SK-N-SH treated with all-trans-retinoic acid at 6 μM for 48 hours (cell line): ENCODE measurements around the gene ARID1B.

Experiments used
- CSDC2 ChIP-seq: fragments of 250-450 bp; sonication (Bioruptor Pico); IDR thresholded peaks from 2 replicates; pipeline ENCODE4 v1.5.0; 2020; ENCODE audit warnings: mild to moderate bottlenecking, moderate library complexity
- TOX ChIP-seq: fragments of 250-450 bp; sonication (Bioruptor Pico); IDR thresholded peaks from 2 replicates; pipeline ENCODE4 v1.8.0; 2021; ENCODE audit warnings: mild to moderate bottlenecking, moderate library complexity, borderline replicate concordance
- TF ChIP-seq, protein P1 (sequence below): fragments of 250-450 bp; sonication (Bioruptor Pico); IDR thresholded peaks from 2 replicates; pipeline ENCODE4 v1.8.0; 2020; ENCODE audit warnings: mild to moderate bottlenecking, moderate library complexity, borderline replicate concordance
- TF ChIP-seq, protein P2 (sequence below): fragments of 250-450 bp; sonication (Bioruptor Pico); IDR thresholded peaks from 2 replicates; pipeline ENCODE4 v1.5.1; 2020; ENCODE audit warnings: low read depth, mild to moderate bottlenecking, moderate library complexity

- TF ChIP-seq, protein P1, sequence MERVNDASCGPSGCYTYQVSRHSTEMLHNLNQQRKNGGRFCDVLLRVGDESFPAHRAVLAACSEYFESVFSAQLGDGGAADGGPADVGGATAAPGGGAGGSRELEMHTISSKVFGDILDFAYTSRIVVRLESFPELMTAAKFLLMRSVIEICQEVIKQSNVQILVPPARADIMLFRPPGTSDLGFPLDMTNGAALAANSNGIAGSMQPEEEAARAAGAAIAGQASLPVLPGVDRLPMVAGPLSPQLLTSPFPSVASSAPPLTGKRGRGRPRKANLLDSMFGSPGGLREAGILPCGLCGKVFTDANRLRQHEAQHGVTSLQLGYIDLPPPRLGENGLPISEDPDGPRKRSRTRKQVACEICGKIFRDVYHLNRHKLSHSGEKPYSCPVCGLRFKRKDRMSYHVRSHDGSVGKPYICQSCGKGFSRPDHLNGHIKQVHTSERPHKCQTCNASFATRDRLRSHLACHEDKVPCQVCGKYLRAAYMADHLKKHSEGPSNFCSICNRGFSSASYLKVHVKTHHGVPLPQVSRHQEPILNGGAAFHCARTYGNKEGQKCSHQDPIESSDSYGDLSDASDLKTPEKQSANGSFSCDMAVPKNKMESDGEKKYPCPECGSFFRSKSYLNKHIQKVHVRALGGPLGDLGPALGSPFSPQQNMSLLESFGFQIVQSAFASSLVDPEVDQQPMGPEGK (CRISPR knock-in tag): no peak
- TF ChIP-seq, protein P2, sequence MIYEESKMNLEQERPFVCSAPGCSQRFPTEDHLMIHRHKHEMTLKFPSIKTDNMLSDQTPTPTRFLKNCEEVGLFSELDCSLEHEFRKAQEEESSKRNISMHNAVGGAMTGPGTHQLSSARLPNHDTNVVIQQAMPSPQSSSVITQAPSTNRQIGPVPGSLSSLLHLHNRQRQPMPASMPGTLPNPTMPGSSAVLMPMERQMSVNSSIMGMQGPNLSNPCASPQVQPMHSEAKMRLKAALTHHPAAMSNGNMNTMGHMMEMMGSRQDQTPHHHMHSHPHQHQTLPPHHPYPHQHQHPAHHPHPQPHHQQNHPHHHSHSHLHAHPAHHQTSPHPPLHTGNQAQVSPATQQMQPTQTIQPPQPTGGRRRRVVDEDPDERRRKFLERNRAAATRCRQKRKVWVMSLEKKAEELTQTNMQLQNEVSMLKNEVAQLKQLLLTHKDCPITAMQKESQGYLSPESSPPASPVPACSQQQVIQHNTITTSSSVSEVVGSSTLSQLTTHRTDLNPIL (CRISPR knock-in tag): no peak
- no peak for TF ChIP-seq TOX (CRISPR knock-in tag)
- no peak for TF ChIP-seq CSDC2 (CRISPR knock-in tag)
Measured at GRCh38 chr6:156992020-156992804, 215.0 kb downstream of the ARID1B start.
